Measurements from ENCODE around the gene CWF19L1. TPM values are rescaled to one million over a fixed set of nuclear protein-coding genes. Genes with fewer than 3 reads are reported as not detected.

Gene CWF19L1
- 10 to 100 TPM; 38.5 to 43.3 TPM for total RNA-seq

DNA sequence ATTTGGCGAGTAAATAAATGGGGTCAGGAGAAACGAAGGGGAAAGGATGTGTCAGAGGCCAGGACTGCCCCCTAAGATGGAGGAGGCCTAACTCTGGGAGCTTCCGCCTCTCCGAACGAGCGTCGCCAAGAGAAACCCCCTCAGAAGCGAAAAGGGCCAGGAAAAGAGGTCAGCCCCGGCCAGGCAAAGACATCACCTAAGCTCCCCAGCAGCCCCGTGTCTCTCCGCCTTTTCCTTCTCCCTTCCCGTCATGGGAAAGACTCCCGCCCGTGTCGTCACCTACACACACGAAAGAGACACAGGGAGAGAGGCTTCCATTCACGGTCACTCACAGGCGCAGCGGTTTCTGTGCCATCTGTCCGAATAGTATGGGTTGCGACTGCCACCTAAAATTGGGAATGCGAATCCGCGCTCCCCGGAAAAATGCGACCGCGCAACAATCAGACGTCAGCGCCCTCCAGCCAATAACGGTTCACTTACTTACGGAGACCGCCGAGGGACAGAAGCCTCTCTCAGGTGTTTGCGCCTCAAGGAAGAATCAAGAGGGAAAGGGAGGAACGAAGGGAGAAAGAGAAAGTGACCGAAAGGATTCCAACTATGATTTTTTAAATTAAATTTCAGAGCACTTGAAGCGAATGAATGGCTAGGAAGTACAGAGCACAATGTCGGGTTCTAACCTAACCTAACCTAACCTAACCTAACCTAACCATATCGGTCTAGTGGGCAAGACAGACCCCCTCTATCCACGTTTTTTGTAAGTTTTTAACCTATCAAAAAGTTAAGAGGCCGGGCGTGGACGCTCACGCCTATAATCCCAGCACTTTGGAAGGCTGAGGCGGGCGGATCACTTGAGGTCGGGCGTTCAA lies at the start of gene CWF19L1:
Gene CWF19L1 (minus strand): TSS at position 400 of the 866 bp plus-strand sequence. CDS start 45 bp downstream, at position 355.
- H3K4me3 Mint-ChIP-seq, result peak within 1 kb of the TSS; percentile 99
- H3K36me3 Mint-ChIP-seq (ENCODE audit: low read depth), result peaks cover 5% of the 10 kb centered on the region
- H3K4me1 Mint-ChIP-seq (ENCODE audit: low read depth), result peaks cover 18% of the 10 kb centered on the region
- H3K27me3 Mint-ChIP-seq, result no peaks in the 10 kb centered on the region
- CTCF ChIA-PET, result no interaction called here
- DNase-seq (peak; percentile 85), ATAC-seq (peak; percentile 90)
- H3K9me3 Mint-ChIP-seq, result no peaks in the 10 kb centered on the region
- intact Hi-C loops (cut with micrococcal nuclease), result no loop called here
- TF ChIP-seq, protein P1, sequence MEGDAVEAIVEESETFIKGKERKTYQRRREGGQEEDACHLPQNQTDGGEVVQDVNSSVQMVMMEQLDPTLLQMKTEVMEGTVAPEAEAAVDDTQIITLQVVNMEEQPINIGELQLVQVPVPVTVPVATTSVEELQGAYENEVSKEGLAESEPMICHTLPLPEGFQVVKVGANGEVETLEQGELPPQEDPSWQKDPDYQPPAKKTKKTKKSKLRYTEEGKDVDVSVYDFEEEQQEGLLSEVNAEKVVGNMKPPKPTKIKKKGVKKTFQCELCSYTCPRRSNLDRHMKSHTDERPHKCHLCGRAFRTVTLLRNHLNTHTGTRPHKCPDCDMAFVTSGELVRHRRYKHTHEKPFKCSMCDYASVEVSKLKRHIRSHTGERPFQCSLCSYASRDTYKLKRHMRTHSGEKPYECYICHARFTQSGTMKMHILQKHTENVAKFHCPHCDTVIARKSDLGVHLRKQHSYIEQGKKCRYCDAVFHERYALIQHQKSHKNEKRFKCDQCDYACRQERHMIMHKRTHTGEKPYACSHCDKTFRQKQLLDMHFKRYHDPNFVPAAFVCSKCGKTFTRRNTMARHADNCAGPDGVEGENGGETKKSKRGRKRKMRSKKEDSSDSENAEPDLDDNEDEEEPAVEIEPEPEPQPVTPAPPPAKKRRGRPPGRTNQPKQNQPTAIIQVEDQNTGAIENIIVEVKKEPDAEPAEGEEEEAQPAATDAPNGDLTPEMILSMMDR (IDR thresholded peaks at IDR 0.05), result no peak
- peak within 1 kb of the TSS; percentile 100 for H3K27ac Mint-ChIP-seq
- POLR2A ChIA-PET, result interaction anchor here (1.1 to 2.9 kb wide), 2 partner anchors 15 to 18 kb away, joined by 4 to 13 read pairs; partner anchors contain the start of gene BLOC1S2

DNA sequence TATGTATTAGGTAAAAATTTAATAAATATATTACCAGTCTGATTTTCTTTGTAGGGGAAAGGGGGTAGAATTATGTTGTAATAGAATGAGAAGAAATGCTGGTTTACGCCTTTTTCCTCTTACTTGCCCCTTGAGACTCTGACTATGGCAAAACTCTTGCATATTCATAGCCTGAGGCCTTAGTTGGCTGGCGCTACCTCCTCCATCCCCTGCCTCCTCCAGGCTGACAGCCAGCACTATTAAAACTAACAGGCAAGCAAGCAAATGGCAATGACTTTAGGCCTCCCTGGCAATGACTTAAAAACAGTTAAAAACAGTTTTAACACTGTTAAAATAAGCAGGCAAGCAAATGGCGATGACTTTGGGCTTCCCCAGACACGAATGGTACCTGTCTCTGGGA lies 48.2 kb upstream of the CWF19L1 start:
- ChIA-PET CTCF (interaction anchor here (0.7 to 1.2 kb wide), 2 partner anchors 11 to 44 kb away, joined by 3 read pairs; no protein-coding TSS in a partner anchor), POLR2A (no interaction called here)
- intact Hi-C loops (cut with micrococcal nuclease), result no loop called here
- no peak for ATAC-seq
- Mint-ChIP-seq H3K36me3 (ENCODE audit: low read depth) (no peaks in the 10 kb centered on the region), H3K27ac (no peak overlapping the region), H3K4me3 (no peak overlapping the region), H3K4me1 (ENCODE audit: low read depth) (no peaks in the 10 kb centered on the region), H3K9me3 (no peaks in the 10 kb centered on the region), H3K27me3 (peaks cover 22% of the 10 kb centered on the region)
- TF ChIP-seq, protein P1 (IDR thresholded peaks at IDR 0.05), result no peak
- no peak for DNase-seq

DNA sequence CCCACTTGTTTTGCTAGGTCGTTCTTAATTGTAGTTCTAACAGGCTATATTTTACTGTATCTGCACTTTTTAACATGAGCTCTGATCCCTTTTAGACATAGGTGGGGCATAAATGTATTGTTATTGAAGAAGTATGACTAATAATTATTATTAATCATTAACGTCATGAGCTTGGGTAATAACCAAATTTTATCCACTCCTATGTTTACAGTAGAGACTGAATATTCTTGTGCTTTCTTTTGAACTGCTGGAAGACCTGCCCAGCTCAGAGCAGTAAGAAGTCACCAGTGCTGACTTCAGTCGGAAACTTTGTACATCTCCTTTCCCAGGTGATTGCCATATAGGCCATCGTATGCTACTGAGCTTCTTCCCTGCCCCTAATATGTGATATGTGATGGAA lies 43.9 kb upstream of the CWF19L1 start:
- DNase-seq, result no peak
- intact Hi-C loops (cut with micrococcal nuclease), result no loop called here
- ATAC-seq, result no peak
- Mint-ChIP-seq H3K4me1 (ENCODE audit: low read depth) (no peaks in the 10 kb centered on the region), H3K27ac (no peak overlapping the region), H3K27me3 (peaks cover 24% of the 10 kb centered on the region), H3K4me3 (no peak overlapping the region), H3K36me3 (ENCODE audit: low read depth) (no peaks in the 10 kb centered on the region), H3K9me3 (no peaks in the 10 kb centered on the region)
- TF ChIP-seq, protein P1 (IDR thresholded peaks at IDR 0.05), result no peak
- POLR2A ChIA-PET, result interaction anchor here (1.3 kb wide), 1 partner anchor 13 kb away, joined by 3 read pairs; no protein-coding TSS in a partner anchor
- CTCF ChIA-PET, result interaction anchor here (1.3 to 2.5 kb wide), 3 partner anchors 31 to 122 kb away, joined by 3 to 7 read pairs (median 3); no protein-coding TSS in a partner anchor

DNA sequence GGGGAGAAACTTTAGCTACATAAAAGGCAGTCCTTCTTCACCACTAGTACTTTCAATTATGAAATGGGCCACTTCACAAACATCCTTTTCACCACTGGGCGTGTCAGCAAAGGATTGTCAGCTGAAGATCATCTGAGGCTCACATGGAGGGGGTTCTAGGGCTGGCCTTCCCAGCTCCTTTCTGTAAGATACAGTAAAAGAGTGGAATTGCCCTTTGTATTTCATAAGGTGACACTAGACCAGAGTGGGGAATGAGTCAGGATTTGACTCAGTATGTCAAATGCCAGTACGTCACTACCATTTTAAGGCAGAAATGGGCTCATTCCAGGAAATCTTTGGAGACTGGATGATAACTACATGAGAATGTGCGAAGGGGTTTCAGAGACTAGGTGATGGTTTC lies 40.2 kb upstream of the CWF19L1 start:
- H3K36me3 Mint-ChIP-seq (ENCODE audit: low read depth), result no peaks in the 10 kb centered on the region
- intact Hi-C loops (cut with micrococcal nuclease), result no loop called here
- ChIA-PET CTCF (no interaction called here), POLR2A (no interaction called here)
- no peak for ATAC-seq
- H3K4me3 Mint-ChIP-seq, result no peak overlapping the region
- no peaks in the 10 kb centered on the region for H3K4me1 Mint-ChIP-seq (ENCODE audit: low read depth)
- no peak for DNase-seq
- H3K27me3 Mint-ChIP-seq, result peaks cover 35% of the 10 kb centered on the region
- H3K9me3 Mint-ChIP-seq, result no peaks in the 10 kb centered on the region
- no peak overlapping the region for H3K27ac Mint-ChIP-seq
- TF ChIP-seq, protein P1 (IDR thresholded peaks at IDR 0.05), result no peak

DNA sequence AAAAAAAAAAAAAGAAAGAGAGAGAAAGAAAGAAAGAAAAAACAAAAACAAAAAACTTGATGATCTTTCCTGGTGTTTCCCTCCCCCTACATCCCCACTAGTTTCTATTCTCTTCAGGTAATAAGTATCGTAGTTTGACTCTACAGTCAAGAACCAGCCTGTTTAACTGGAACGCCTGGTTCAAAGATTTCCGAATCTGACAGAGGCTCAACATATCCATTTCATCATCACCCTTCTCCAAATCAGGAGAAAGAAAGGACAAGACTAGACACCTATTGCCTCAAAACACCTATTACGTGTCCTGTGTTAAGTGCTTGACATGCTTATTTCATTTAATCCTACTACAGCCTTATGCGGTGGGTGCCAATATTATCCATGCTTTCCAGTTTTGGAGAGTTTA lies 39.4 kb upstream of the CWF19L1 start:
- TF ChIP-seq, protein P1 (IDR thresholded peaks at IDR 0.05), result no peak
- ChIA-PET POLR2A (no interaction called here), CTCF (no interaction called here)
- H3K27me3 Mint-ChIP-seq, result peaks cover 35% of the 10 kb centered on the region
- ATAC-seq (no peak), DNase-seq (no peak)
- no peak overlapping the region for H3K27ac Mint-ChIP-seq
- H3K4me1 Mint-ChIP-seq (ENCODE audit: low read depth), result no peaks in the 10 kb centered on the region
- H3K36me3 Mint-ChIP-seq (ENCODE audit: low read depth), result no peaks in the 10 kb centered on the region
- no peak overlapping the region for H3K4me3 Mint-ChIP-seq
- intact Hi-C loops (cut with micrococcal nuclease), result no loop called here
- H3K9me3 Mint-ChIP-seq, result no peaks in the 10 kb centered on the region

Data from activated CD8-positive, alpha-beta T cell treated with anti-CD3 and anti-CD28 coated beads for 36 hours (primary cell).